Stromal cell of bone marrow (primary cell): Measurements from ENCODE around the gene TGM5.
"Not testable (repeated sequence)": the region's sequence is repeated elsewhere in the genome, so short reads cannot be mapped to it uniquely, and the experiment has no call there.

Experiments
- DNase-seq: peaks from one replicate; pipeline ENCODE4 v3.0.0-alpha.2; 2012; ENCODE audit warnings: low read depth

Gene TGM5

DNA sequence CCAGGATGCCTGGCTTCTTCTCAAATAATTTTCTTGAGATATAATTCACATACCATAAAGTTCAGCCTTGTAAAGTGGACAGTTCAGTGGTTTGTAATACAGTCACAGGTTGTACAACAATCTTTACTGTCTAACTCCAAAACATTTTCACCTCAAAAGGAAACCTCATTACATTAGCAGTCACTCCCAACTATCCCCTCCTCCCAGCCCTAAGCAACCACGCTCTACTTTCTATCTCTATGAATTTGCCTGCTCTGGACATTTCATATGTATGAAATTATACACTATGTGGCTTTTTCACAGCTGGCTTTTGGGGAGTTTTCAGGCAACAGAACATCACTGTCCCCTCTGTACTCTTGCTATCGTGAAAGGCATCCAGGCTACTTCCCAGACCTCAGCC, 17.5 kb downstream of the TGM5 start:
- no peak for DNase-seq

DNA sequence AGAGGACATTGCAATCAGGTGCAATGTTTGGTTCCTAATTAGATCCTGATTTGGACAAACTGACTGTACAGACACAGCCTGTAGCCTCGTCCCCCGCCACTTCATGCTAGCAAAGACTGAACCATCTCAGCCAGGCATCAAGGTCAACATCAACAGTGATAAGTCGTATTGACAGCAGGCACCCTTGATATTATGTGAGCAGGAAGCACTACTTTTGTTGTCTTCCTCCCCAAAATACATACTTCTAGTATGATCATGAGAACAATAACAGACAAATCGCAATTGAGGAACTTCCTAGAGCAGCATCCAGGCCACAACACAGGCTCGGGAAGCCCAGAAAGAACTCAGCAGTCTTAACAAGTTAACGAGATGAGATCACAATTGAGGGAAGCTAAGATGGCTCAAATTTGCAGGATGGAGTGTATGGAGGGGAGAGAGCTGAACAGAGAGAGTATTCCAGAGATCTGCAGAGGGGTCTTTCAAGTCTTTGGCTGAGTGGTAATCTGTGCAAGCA, 20.4 kb downstream of the TGM5 start:
- DNase-seq, result no peak

DNA sequence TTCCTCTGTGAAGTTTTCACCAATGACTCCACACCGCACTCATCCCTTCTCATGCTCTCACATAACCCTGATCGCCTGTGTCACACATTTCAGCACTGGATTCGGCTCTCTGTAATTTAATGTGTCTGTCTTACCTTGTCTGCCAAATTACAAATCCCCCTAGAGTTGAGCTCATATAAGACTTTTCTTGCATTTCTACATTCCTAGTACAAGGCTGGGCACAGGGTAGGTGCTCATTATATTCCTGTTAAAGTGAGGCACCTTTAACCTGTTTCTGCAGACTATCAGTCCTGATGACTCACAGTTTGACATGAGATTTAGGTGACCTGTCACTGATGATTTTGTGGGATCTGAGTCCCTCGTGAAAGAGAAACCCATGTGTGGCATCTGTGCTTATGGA, 22.6 kb downstream of the TGM5 start:
- no peak for DNase-seq

DNA sequence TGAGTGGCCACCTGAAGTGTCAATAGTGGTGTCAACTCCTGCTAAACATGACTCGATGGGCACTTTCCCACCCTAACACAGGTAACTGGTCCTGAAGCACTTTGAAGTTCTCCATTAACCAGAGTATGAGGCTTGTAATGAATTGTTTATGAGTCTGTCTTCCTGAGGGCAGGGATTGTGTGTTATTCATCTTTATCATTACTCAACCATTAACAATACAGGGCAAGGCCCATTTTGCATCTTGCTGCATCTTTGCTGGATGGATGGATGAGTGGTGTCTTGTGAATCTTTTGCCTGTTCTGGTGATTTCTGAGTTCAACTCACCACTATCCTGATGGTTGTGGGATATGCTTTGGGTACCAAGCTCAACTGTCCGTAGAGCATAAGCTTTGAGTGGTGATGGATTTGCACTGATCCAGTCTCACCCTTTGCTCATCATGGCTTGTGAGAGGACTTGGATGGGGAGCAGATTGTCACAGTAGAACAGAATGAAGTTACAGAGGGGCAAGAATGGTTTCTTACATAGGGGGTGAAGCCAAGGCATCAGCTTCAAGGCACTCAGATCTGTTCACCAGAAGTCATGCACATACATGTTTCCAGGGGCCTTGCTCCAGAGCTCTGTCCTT, 23.6 kb downstream of the TGM5 start:
- no peak for DNase-seq

DNA sequence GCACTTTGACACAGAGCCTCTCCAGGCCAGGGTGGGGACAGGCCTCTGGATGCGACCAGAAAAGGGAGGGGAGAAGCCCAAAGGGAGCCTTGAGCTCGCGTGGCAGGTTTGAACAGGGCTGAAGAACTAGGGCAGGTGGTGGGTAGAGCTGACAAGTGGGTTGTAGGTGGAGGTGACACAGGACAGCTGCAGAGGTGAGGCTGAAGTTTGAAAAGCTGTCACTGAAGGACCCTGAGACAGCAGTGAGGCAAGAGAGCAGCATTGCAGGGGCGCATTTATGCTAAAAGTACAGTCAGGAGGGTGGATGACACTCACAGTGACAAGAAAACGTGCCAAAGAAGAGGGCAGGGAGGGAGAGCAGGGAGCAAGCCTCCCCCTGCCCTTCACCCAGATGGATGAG, 24.1 kb downstream of the TGM5 start:
- no peak for DNase-seq

DNA sequence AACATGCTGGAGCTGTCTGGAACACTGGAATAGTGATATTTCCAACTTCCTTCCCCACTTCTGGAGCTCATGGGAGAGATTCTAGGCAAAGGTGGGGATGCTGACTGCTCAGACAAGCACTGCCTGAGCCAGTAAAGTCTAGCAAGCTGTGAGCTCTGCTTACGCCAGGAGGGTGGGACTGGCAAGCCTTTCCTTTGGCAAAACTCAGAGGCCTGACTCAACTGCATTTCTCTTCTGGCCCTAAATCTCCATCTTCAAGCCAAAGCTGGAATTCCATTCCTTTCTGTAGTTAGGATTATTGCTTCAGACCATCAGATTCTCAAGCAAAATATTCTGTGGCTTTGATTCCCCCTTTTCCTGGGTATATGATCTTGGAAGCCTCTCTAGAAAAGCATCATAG, 25.6 kb downstream of the TGM5 start:
- DNase-seq, result peak; percentile 87

DNA sequence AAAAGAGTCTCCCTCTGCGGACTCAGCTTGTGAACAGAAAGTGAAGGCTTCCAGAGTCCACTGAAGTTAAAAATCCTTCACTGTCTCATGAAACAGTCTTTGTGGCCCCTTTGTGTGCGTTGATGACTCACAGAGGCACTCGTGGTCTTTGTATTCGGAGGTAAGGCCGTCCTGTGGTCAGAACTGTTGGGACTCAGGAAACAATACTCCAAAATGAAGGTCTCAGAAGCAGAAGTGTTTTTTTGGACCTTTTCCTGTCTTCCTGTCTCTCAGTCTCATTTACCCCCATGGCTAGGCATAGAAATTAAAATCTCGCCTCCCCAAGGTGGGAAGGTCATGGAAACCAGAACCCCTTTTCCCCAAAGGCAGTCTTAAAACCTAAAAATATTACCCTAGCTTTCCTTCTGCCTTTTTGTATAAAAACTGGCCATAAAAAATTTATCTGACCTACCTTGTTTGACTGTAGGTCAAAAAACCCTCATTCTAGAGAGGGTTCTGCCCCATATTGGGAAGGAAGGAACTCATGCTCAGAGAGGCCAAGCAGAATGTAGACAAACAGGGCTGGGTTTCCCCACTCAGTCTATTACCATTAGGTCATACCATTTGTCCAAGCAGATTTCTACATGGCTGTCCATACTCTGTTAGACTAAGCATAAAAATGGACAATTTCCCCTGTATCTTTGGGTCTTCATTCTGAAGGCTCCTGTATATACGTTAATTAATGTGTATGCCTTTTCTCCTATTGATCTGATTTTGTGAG, 26.8 kb downstream of the TGM5 start:
- no peak for DNase-seq

DNA sequence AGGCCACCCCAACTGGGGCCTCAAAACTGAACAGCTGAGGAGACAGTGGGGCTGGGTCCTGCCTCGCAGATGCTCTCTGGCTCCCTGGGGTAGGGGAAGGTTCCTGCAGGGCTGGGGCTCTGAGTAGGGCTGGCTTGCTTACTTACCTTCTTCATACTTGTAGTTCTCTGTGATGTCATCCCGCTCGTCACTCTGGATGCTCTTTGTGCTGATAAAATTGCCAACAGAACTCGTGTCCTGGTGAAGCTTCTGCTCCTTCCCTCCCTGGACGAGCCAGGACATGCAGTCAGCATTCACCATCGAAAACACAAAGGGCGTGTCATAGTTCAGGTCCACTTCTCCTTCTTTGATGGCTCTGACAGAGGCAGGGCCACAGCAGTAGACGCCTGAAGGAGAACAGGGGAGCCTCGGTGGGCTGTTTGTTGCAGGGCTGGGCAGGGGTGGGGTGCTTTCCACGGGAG, 28.0 kb downstream of the TGM5 start:
- DNase-seq, result no peak

DNA sequence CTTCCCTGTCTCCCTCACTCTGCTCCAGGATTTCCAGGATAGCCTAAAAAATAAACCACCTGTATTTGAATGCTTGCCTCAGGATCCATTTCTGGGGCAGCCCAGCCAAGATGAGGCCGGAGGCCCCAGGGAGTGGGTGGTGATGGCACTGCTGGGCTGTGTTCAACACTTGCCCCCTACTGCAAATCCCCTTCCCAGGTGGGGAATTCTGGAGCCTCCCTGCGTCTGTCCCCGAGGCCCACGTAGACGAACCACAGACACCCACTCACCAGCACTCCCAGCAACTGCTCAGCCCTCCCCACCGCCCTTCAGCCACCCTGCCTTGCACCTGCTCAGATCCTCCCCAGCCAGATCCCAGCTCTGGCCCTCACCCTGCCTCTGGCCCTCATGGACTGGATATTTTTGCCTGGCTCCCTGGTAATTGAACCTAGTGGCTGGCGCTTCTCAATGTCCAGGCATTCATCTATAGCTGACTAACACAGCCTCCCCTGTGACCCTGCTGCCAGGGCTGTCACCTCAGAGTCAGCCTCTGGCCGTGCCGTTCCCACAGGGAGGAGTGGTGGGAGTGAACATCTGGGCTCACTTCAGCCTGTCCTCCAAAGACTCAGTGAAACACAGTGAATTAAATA, 28.8 kb downstream of the TGM5 start:
- no peak for DNase-seq

DNA sequence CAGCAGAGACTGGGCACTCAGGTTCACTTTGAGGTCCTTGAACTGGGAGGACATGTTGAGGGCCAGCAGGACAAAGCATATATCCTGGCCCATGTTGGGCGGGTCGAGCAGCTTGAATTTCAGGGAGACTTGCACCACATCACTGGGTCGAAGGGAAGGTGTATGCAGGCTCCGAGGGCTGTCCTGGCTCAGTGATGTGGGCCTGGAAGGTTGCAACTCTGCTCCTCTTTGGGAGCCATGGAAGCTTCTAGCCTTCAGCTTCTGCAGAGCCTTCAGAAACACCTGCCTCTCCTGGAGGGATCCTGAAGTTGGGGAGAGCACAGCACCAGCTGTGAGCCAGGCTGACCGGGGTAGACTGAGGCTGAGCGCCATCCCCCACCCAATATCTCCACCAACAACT, 31.2 kb downstream of the TGM5 start:
- DNase-seq, result no peak

DNA sequence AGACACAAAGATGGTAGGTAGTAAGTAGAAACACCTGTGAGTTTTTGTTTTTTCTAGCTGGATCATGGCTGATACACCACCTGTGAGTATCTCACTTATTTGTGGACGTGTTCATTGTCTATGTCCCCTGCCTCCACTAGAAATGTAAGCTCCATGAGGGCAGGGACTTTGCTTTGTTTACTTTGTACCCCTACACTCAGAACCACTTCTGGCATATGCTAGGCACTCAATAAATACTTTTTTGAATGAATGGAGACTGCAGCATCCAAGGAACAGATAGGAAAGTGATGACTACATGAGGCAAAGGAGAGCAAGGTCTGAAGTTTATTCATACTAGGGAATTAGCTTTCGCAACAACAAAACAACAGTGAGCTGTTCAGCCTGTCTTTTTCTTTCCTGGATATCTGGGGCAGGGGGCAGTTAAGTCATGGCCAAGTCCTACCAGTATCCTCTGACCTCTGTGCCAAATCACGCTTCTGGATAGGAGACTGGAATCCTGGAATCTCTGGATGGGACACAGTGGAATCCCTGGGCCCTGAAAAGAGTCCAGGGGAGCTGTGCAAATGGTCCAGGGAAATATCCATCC, 34.3 kb downstream of the TGM5 start:
- no peak for DNase-seq

DNA sequence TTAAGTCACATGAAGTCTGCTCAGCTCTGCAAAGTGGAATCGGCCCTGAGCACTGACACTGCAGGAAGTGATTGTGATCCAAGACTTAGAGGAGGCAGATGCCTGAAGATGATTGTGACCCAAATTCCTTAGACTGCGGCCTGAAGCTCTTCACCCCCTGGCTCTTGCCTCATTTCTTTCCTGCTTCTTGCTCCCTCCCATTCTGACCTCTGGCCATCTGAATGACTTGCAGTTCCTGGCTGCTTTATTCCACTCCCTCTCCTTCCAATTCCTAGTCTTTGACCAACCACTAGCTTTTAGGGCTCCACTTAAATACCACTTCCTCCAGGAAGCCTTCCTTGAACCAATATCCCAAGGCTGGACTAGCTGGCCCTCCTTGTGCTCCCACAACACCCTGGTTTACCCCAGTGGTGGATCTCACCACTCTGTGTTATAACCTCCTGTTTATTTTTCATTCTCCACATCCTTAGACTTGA, 36.0 kb downstream of the TGM5 start:
- peak; percentile 40 for DNase-seq

DNA sequence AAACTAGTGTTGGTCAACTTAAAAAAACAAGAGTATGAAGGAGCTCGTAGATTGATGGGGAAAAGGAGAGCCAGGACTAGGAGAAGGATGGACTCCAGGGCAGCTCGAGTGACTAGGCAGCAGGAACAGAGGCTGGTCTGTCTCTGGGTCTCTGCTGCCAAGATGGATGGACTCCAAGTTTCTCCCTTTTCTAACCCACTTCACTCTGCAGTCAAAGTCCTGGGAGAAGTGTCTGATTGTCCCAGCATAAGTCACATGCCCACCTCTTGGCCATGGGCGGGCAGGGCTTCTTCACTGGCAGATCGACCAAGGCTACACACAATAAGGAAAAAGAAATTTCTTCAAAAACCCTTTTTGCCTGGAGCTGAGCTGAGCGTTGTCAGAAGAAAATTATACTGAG, 36.8 kb downstream of the TGM5 start:
- no peak for DNase-seq

DNA sequence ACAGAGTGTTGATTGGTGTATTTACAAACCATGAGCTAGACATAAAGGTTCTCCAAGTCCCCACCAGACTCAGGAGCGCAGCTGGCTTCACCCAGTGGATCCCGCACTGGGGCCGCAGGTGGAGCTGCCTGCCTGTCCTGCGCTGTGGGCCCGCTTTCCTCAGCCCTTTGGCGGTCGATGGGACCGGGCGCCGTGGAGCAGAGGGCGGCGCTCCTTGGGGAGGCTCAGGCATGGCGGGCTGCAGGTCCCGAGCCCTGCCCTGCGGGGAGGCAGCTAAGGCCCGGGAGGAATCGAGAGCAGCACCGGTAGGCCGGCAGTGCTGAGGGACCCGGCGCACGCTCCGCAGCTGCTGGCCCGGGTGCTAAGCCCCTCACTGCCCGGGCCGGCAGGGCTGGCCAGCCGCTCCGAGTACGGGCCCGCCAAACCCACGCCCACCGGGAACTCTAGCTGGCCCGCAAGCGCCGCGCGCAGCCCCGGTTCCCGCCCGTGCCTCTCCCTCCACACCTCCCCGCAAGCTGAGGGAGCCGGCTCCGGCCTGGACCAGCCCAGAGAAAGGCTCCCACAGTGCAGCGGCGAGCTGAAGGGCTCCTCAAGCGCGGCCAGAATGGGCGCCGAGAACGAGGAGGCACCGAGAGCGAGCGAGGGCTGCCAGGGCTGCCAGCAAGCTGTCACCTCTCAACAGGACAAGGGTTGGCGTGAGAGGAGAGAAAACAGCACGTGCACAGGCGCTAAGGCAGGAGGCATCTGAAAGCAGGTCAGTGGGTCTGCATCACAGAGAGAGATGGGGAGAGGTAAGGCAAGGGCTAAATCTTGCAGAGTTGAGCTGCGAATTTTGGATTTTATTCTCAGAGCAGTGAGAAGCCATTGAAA, 40.1 kb downstream of the TGM5 start:
- no peak for DNase-seq

DNA sequence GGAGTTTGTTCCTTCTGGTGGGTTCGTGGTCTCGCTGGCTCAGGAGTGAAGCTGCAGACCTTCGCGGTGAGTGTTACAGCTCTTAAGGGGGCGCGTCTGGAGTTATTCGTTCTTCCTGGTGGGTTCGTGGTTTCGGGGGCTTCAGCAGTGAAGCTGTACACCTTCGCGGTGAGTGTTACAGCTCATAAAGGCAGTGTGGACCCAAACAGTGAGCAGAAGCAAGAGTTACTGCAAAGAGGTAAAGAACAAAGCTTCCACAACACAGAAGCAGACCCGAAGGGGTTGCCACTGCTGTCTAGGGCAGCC, 40.8 kb downstream of the TGM5 start:
- DNase-seq, result not testable (repeated sequence)

DNA sequence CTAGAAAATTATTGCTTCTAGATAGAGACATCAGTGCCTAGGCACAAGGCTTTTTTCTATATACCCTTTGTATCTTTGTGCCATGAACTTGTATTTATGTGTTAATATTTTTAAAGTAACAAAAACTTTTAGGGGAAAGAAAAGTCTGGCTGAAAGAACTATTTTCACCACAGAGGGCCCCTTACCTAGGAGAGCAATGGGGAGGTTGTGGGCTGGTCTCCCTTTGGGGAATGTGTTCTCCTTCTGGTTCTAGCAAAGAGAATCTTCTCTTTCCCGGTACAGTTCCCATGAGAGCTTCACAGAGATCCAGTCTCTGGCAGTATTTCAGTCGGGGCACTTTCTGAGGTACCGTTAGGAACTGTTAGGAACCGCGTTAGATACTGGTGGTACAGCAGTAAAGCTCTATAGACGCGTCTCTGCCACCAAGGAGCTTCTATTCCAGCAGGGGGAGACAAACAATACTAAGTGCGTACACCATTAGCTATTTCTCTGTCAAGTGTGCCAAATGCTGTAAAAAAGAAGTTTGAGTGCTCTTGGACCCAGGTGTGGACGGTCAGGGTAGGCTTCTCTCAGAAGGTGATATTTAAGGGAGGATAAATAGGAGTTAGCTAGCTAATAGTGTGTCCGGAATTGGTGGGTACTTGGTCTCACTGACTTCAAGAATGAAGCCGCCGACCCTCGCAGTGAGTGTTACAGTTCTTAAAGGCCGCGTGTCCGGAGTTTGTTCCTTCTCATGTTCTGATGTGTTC, 41.4 kb downstream of the TGM5 start:
- peak; percentile 47 for DNase-seq

DNA sequence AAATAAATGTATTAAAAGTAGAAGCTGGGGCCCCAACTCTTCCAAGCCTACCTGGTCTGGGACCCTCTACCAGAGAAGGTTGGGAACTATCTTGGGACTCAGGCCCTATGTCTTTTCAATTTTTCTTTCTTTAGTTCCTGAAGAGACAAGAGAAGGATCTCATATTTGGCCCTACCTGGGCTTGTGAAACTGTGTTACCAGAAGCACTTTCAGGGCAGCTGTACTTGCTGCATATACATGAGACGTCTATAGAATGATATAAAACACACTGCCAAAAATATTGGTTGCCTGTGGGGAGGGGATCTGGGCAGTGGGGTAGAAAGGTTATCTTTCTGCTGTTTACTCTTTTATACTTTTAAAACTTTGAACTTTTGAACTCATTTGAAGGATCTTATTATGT, 45.3 kb downstream of the TGM5 start:
- DNase-seq, result no peak

DNA sequence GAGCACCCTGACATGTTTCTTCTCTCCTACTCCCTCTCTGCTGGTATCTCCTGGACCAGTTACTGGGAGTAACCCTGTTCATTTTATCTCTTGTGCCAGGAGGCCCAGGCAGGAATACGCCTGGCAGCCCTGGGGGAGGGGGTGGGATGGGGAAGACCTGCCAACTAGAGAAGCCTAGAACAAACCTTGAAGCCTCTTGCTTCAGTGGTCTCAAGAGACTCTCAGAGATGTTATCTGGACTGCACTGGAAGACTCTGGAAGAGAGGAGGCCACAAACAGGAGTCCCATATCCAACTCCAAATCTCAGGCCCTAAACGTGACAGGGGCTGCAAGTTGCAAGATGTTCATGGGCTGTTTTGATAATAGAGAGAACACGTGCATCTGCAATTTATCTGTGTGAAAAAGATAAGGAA, 45.7 kb downstream of the TGM5 start, which contains the start of gene EPB42:
EPB42 (minus strand) TSS at position 28 of the 413 bp plus-strand sequence. CDS start 193 bp downstream, outside the sequence.
- no peak for DNase-seq

DNA sequence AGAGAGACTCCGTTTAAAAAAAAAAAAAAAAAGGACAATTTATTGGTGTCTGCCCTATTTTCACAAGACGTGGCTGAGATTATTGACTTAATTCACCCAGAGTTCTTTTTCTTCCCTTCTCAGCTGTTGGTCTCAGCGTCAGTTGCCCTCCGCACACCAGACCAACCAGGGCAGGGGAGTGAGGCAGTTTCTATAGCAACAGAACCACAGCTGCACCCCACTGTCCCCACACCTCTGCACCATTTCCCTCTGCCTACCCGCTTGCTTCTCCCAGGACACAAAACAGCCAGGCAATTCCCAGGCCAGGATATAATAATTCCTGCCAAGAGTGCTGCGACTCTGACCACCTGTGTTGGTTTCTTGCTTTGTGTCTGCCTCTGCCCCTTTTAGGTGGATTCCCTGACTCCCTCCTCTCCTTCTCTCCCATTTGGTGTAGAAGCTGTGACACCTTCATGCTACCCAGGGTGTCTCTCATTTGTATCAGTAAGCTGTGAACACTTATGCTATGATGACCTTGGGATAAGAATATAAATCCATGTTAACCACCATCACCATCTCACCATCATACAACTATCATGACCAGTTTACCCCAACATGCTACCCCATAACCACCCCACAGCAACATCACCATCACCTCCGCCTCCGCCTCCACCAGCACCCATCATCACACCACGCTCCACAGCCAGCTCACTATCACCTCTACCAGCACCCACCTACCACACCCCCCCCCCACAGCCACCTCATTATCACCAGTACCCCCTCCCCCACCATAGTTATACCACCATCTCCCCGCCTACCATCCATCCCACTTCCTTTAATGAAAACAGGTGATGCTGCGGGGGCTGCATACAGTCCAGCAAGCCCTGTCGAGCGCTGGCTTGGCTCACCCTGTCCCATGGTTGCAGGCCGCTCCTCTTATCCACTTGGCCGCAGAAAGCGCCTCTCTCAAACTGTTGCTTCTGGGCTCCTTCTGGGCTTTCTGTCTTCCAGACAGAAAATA, 46.5 kb downstream of the TGM5 start:
- DNase-seq, result no peak
